Head of caudate nucleus (tissue), 42 donors: ENCODE measurements around the gene NCBP2.

Experiments used
- DNase-seq, 42 donors: peaks; one replicate each; pipeline versions ENCODE4 v3.0.0 to v3.0.0-alpha.2; 2020 to 2021; ENCODE audit warnings: mixed read lengths in 7 of 42
- intact Hi-C: fragments of 100-400 bp; cut with DNase I; formaldehyde crosslinking; loops from one replicate; pipeline ENCODE4 v1.15.0; 2022

NCBP2 gene

GRCh38 chr3:196969660-196970546 is 27.6 kb upstream of the NCBP2 start:
- intact Hi-C loops: no loop called here
- peak in 37 of 42 donors; percentile 31 to 84 (median 61) for DNase-seq

GRCh38 chr3:196969134-196969659 is 26.9 kb upstream of the NCBP2 start:
- intact Hi-C loops: no loop called here
- peak in 23 of 42 donors; percentile 11 to 54 (median 25) for DNase-seq

GRCh38 chr3:196968233-196969133 is 26.2 kb upstream of the NCBP2 start, which contains the start of gene PIGZ:
TSS of gene PIGZ (minus strand) at chr3:196968833. CDS start at chr3:196952031, 16,802 bp downstream.
- DNase-seq: peak in 35 of 42 donors; percentile 15 to 73 (median 57)
- intact Hi-C loops: no loop called here

GRCh38 chr3:196967412-196968232 is 25.3 kb upstream of the NCBP2 start:
- DNase-seq: no peak
- intact Hi-C loops: no loop called here

GRCh38 chr3:196966526-196967401 is 24.4 kb upstream of the NCBP2 start:
- DNase-seq: peak in 16 of 42 donors; percentile 8 to 60 (median 38)
- intact Hi-C loops: no loop called here

GRCh38 chr3:196965804-196966173 is 23.5 kb upstream of the NCBP2 start:
- intact Hi-C loops: no loop called here
- no peak for DNase-seq

GRCh38 chr3:196965112-196965803 is 22.9 kb upstream of the NCBP2 start:
- intact Hi-C loops: no loop called here
- no peak for DNase-seq

GRCh38 chr3:196963631-196963953 is 21.3 kb upstream of the NCBP2 start:
- DNase-seq: peak in 1 of 42 donors; percentile 19
- intact Hi-C loops: no loop called here

GRCh38 chr3:196962930-196963630 is 20.8 kb upstream of the NCBP2 start:
- peak in 1 of 42 donors; percentile 4 for DNase-seq
- intact Hi-C loops: no loop called here

- DNase-seq: peak in 1 of 42 donors; percentile 1
- intact Hi-C loops: no loop called here
Measured at GRCh38 chr3:196962108-196962929, 20.0 kb upstream of the NCBP2 start.

- intact Hi-C loops: no loop called here
- DNase-seq: no peak
Measured at GRCh38 chr3:196954832-196955231, 12.5 kb upstream of the NCBP2 start.

GRCh38 chr3:196951371-196951770 is 9.0 kb upstream of the NCBP2 start:
- intact Hi-C loops: no loop called here
- DNase-seq: no peak

GRCh38 chr3:196949750-196950149 is 7.4 kb upstream of the NCBP2 start:
- DNase-seq: no peak
- intact Hi-C loops: no loop called here

- DNase-seq: no peak
Measured at GRCh38 chr3:196949285-196949619, 6.9 kb upstream of the NCBP2 start.

GRCh38 chr3:196948442-196949284 is 6.3 kb upstream of the NCBP2 start:
- DNase-seq: no peak
- intact Hi-C loops: no loop called here

More at GRCh38 chr3:196949285-196949619, 6.9 kb upstream of the NCBP2 start:
- intact Hi-C loops: no loop called here
